Osteoblast (primary cell): ENCODE measurements around the gene SLC24A3. TPM values are rescaled to one million over a fixed set of nuclear protein-coding genes. Genes with fewer than 3 reads are reported as not detected.

ENCODE experiments used
- DNase-seq: peaks from one replicate; pipeline ENCODE4 v3.0.0; 2011; ENCODE audit warnings: low spot score, mixed read lengths; ENCODE audit not compliant: insufficient read length; ENCODE audit errors: missing footprints
- H2AFZ ChIP-seq: 2 replicates; pipeline ENCODE4 v1.6.0; 2011; ENCODE audit warnings: mild to moderate bottlenecking, low read length
- H3K27ac ChIP-seq: 2 replicates; pipeline ENCODE4 v1.5.1; 2011; ENCODE audit warnings: mild to moderate bottlenecking, low read depth, low read length, moderate library complexity
- H3K27me3 ChIP-seq: 2 replicates; pipeline ENCODE4 v1.6.0; 2012; ENCODE audit warnings: mild to moderate bottlenecking, control low read depth, inconsistent platforms, low read length, moderate library complexity; ENCODE audit not compliant: insufficient read depth
- H3K36me3 ChIP-seq: 2 replicates; pipeline ENCODE4 v1.5.1; 2011; ENCODE audit warnings: mild to moderate bottlenecking, low read length, control low read depth, moderate library complexity; ENCODE audit not compliant: insufficient read depth
- H3K4me1 ChIP-seq: 2 replicates; pipeline ENCODE4 v1.5.1; 2011; ENCODE audit warnings: mild to moderate bottlenecking, low read length, control low read depth, moderate library complexity; ENCODE audit not compliant: insufficient read depth
- H3K4me2 ChIP-seq: 2 replicates; pipeline ENCODE4 v1.6.0; 2011; ENCODE audit warnings: mild to moderate bottlenecking, low read length; ENCODE audit not compliant: insufficient read depth
- H3K4me3 ChIP-seq: fragments of 200-600 bp; sonication (generic); 3 replicates; pipeline ENCODE4 v1.5.1; 2012; ENCODE audit warnings: mild to moderate bottlenecking, low read length, inconsistent platforms; ENCODE audit not compliant: insufficient read depth
- H3K79me2 ChIP-seq: 2 replicates; pipeline ENCODE4 v1.6.0; 2012; ENCODE audit warnings: mild to moderate bottlenecking, low read length, control low read depth, inconsistent platforms; ENCODE audit not compliant: insufficient read depth
- H3K9me3 ChIP-seq: 2 replicates; pipeline ENCODE4 v1.5.1; 2011; ENCODE audit warnings: low read depth, low read length, control low read depth
- H4K20me1 ChIP-seq: 2 replicates; pipeline ENCODE4 v1.6.0; 2012; ENCODE audit warnings: mild to moderate bottlenecking, low read length, control low read depth; ENCODE audit not compliant: insufficient read depth
- total RNA-seq: library from RNA; depleted of rRNA; stranded (reverse); fragments of >200 nt; gene quantifications from 2 replicates; pipeline ENCODE4 v1.2.3, GENCODE V29; 2012
- TF ChIP-seq, protein P1 (sequence below): IDR thresholded peaks from 2 replicates; pipeline ENCODE4 v1.5.1; 2011; ENCODE audit warnings: mild to moderate bottlenecking, low read depth, low read length, moderate library complexity; ENCODE audit errors: extremely low read depth

Gene SLC24A3
- total RNA-seq, 1 donor, result 1.1 TPM

DNA sequence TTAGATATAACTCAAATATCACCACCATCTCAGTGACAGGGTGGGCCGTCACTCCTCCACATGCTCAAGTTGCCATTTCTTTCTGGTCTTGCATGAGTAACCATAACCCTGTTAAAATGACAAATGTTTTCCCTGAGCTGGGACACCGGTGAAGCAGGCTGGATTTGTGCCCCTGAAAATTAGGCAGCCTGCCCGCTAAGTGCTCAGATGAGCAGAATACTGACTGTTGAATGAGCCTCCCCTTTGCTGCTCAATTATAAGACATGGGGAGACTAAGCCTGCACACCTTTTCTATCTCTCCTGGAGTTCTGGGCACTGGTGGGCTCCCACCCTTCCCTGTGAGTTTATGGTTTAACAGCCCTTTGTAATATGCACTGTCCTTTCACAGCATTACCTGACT, 161.8 kb downstream of the SLC24A3 start:
- no peaks in the 10 kb centered on the region for H3K4me1 ChIP-seq
- no peak for DNase-seq
- no peaks in the 10 kb centered on the region for H3K9me3 ChIP-seq
- H3K79me2 ChIP-seq, result no peaks in the 10 kb centered on the region
- no peak overlapping the region for H3K4me2 ChIP-seq
- H3K36me3 ChIP-seq, result no peaks in the 10 kb centered on the region
- H3K27me3 ChIP-seq, result no peaks in the 10 kb centered on the region
- TF ChIP-seq, protein P1, sequence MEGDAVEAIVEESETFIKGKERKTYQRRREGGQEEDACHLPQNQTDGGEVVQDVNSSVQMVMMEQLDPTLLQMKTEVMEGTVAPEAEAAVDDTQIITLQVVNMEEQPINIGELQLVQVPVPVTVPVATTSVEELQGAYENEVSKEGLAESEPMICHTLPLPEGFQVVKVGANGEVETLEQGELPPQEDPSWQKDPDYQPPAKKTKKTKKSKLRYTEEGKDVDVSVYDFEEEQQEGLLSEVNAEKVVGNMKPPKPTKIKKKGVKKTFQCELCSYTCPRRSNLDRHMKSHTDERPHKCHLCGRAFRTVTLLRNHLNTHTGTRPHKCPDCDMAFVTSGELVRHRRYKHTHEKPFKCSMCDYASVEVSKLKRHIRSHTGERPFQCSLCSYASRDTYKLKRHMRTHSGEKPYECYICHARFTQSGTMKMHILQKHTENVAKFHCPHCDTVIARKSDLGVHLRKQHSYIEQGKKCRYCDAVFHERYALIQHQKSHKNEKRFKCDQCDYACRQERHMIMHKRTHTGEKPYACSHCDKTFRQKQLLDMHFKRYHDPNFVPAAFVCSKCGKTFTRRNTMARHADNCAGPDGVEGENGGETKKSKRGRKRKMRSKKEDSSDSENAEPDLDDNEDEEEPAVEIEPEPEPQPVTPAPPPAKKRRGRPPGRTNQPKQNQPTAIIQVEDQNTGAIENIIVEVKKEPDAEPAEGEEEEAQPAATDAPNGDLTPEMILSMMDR, result no peak
- H3K4me3 ChIP-seq, result no peak overlapping the region
- no peak overlapping the region for H3K27ac ChIP-seq
- no peak overlapping the region for H2AFZ ChIP-seq
- H4K20me1 ChIP-seq, result no peaks in the 10 kb centered on the region

DNA sequence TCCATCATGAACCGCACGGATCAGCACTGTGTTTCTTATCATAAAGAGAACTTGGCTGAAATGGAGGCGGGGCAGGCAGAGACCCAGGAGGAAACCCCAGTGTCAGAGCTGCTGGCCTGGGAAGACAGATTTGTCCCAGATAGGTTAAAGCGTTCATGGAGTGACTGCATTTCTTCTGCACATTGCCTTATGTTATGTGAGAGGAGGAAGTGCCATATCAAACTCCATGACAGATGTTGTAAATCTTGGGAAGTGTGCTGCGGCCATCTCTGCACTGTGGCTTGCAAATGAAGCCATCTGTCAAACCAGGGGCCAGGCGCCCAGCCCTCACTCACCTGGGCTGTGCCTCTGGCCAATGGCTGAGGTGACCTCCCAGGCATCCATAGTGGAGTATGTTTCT, 163.0 kb downstream of the SLC24A3 start:
- Histone ChIP-seq H3K9me3 (no peaks in the 10 kb centered on the region), H3K79me2 (no peaks in the 10 kb centered on the region), H2AFZ (no peak overlapping the region), H3K4me1 (no peaks in the 10 kb centered on the region), H3K36me3 (no peaks in the 10 kb centered on the region), H3K27ac (no peak overlapping the region), H3K4me3 (no peak overlapping the region), H3K4me2 (no peak overlapping the region), H3K27me3 (no peaks in the 10 kb centered on the region), H4K20me1 (no peaks in the 10 kb centered on the region)
- TF ChIP-seq, protein P1, result no peak
- no peak for DNase-seq

DNA sequence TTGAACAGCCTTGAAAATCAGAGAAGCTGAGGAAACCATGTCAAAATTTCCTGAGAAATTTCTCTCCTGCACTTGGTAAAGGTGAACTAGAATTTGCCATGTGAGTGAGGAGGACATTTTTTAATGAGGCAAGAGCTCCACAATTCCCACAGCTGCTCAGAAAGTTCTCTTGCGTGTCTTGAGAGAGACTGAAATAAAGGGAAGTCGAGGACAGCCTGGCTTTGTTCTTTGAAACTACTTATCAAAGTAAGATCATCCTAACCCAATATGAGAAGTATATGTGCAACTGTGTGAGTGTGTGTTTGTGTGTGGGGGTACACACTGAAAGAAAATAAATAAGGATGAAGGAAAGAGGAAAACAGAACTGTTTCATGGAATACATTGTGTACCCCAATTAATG, 163.4 kb downstream of the SLC24A3 start:
- no peak for DNase-seq
- H3K4me1 ChIP-seq, result no peaks in the 10 kb centered on the region
- H2AFZ ChIP-seq, result no peak overlapping the region
- TF ChIP-seq, protein P1, result no peak
- no peaks in the 10 kb centered on the region for H3K79me2 ChIP-seq
- no peak overlapping the region for H3K4me2 ChIP-seq
- H4K20me1 ChIP-seq, result no peaks in the 10 kb centered on the region
- no peak overlapping the region for H3K27ac ChIP-seq
- H3K27me3 ChIP-seq, result no peaks in the 10 kb centered on the region
- no peaks in the 10 kb centered on the region for H3K9me3 ChIP-seq
- no peaks in the 10 kb centered on the region for H3K36me3 ChIP-seq
- no peak overlapping the region for H3K4me3 ChIP-seq

DNA sequence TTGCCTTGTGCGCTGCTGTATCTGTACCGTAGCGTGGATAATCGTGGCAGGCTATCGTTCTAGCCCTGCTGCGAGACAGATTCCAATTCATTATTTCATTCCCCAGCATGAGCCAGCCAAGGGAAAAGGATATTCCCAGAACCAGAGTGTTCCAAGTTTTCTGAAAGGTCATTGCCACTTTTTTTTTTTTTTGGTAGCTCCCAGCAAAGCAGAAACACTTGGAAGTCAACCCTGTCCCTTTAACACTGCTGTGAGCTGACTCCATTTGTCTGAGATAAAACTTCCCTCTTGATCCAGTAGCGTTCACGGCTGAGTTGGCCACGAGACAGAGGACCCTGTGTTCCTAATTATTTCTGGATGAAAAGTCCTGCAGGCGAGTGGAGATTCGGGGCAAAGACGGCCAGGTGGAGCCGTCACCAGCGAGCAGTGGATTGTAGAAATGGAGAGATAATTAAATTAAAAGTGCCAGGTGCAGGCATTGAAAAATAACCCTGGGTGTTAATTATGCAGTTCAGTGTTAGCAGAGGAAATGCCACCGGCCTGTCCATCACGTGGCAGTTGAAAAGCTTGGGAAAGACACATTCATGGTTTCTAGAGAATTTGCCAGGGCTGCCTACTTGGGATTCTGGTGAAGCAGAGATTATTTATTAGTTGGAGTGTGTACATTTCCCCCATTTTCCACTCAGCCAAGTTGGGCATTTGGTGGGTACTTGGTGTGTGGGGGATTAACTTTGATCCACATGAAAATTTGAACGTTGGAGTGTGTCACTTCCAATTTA, 164.2 kb downstream of the SLC24A3 start:
- Histone ChIP-seq H3K36me3 (no peaks in the 10 kb centered on the region), H2AFZ (no peak overlapping the region), H3K79me2 (no peaks in the 10 kb centered on the region), H3K4me2 (no peak overlapping the region), H3K4me3 (no peak overlapping the region), H4K20me1 (no peaks in the 10 kb centered on the region), H3K27me3 (no peaks in the 10 kb centered on the region), H3K9me3 (no peaks in the 10 kb centered on the region), H3K4me1 (no peaks in the 10 kb centered on the region), H3K27ac (no peak overlapping the region)
- TF ChIP-seq, protein P1, result no peak
- DNase-seq, result no peak
